Activated naive CD8-positive, alpha-beta T cell treated with anti-CD3 and anti-CD28 coated beads, Interleukin-2, amount 50 U/mL, for 16 hours (primary cell): Measurements from ENCODE around the gene PCDHGA6.

ENCODE experiments used
- DNase-seq: peaks from one replicate; pipeline ENCODE4 v3.0.0-alpha.2; 2020; ENCODE audit warnings: low read depth, low spot score

PCDHGA6 gene

GRCh38 chr5:141419074-141419880, 45.6 kb downstream of the PCDHGA6 start:
- DNase-seq = no peak

- no peak for DNase-seq
Measured at GRCh38 chr5:141420855-141421488, 47.3 kb downstream of the PCDHGA6 start, which contains the start of gene PCDHGA11. TSS of gene PCDHGA11 (plus strand) at chr5:141421051. CDS start at chr5:141421228, 177 bp downstream.

- DNase-seq = no peak
Measured at GRCh38 chr5:141421489-141421855, 47.8 kb downstream of the PCDHGA6 start.

GRCh38 chr5:141422742-141423291, 49.1 kb downstream of the PCDHGA6 start:
- no peak for DNase-seq

- DNase-seq = no peak
Measured at GRCh38 chr5:141427783-141428426, 54.2 kb downstream of the PCDHGA6 start.
